Astrocyte (in vitro differentiated cells and primary cell): ENCODE measurements around the gene SBNO2. TPM values are rescaled to one million over a fixed set of nuclear protein-coding genes. Genes with fewer than 3 reads are reported as not detected.

Experiments
- DNase-seq: peaks from one replicate; pipeline ENCODE4 v3.0.0-alpha.2; 2010; ENCODE audit warnings: low read depth
- FAIRE-seq: peaks from 2 replicates; lab custom pipeline; 2011; peaks lifted over from hg19 to GRCh38; lab: Jason Lieb, UNC
- H2AFZ ChIP-seq: 2 replicates; pipeline ENCODE4 v1.6.0; 2012; ENCODE audit warnings: low read depth, low read length, inconsistent platforms
- H3K27ac ChIP-seq: 2 replicates; pipeline ENCODE4 v1.5.1; 2011; ENCODE audit warnings: low read depth, low read length, inconsistent platforms
- H3K27me3 ChIP-seq: 2 replicates; pipeline ENCODE4 v1.6.0; 2011; ENCODE audit warnings: low read length, inconsistent platforms; ENCODE audit not compliant: insufficient read depth
- H3K36me3 ChIP-seq: 2 replicates; pipeline ENCODE4 v1.5.1; 2011; ENCODE audit warnings: low read length, inconsistent platforms; ENCODE audit not compliant: insufficient read depth
- H3K4me1 ChIP-seq: 2 replicates; pipeline ENCODE4 v1.5.1; 2011; ENCODE audit warnings: low read length, inconsistent platforms; ENCODE audit not compliant: insufficient read depth
- H3K4me2 ChIP-seq: 2 replicates; pipeline ENCODE4 v1.6.0; 2012; ENCODE audit warnings: low read length, inconsistent platforms
- H3K4me3 ChIP-seq: 2 replicates; pipeline ENCODE4 v1.5.1; 2011; ENCODE audit warnings: low read depth, mild to moderate bottlenecking, low read length, inconsistent platforms; ENCODE audit not compliant: insufficient read depth
- H3K79me2 ChIP-seq: 2 replicates; pipeline ENCODE4 v1.6.0; 2012; ENCODE audit warnings: mild to moderate bottlenecking, low read length, inconsistent platforms; ENCODE audit not compliant: insufficient read depth
- H3K9ac ChIP-seq: 2 replicates; pipeline ENCODE4 v1.6.0; 2012; ENCODE audit warnings: mild to moderate bottlenecking, low read length, inconsistent platforms
- H3K9me3 ChIP-seq: 2 replicates; pipeline ENCODE4 v1.5.1; 2012; ENCODE audit warnings: low read depth, mild to moderate bottlenecking, low read length, inconsistent platforms; ENCODE audit not compliant: insufficient read depth
- H4K20me1 ChIP-seq: 2 replicates; pipeline ENCODE4 v1.6.0; 2012; ENCODE audit warnings: low read length, inconsistent platforms; ENCODE audit not compliant: insufficient read depth
- H3K27ac Mint-ChIP-seq: one replicate; pipeline ENCODE4 v1.8.0; 2021; ENCODE audit warnings: mild to moderate bottlenecking, mixed read lengths; ENCODE audit not compliant: unreplicated experiment
- H3K27me3 Mint-ChIP-seq: one replicate; pipeline ENCODE4 v1.8.0; 2021; ENCODE audit warnings: low read depth, mixed read lengths; ENCODE audit not compliant: unreplicated experiment
- H3K36me3 Mint-ChIP-seq: one replicate; pipeline ENCODE4 v1.8.0; 2021; ENCODE audit warnings: low read depth, mixed read lengths; ENCODE audit not compliant: unreplicated experiment
- H3K4me1 Mint-ChIP-seq: one replicate; pipeline ENCODE4 v1.8.0; 2021; ENCODE audit warnings: low read depth, mixed read lengths; ENCODE audit not compliant: unreplicated experiment
- H3K4me3 Mint-ChIP-seq: one replicate; pipeline ENCODE4 v1.8.0; 2021; ENCODE audit warnings: mild to moderate bottlenecking, moderate library complexity, mixed read lengths; ENCODE audit not compliant: unreplicated experiment
- H3K9me3 Mint-ChIP-seq: one replicate; pipeline ENCODE4 v1.8.0; 2021; ENCODE audit warnings: mild to moderate bottlenecking, mixed read lengths; ENCODE audit not compliant: unreplicated experiment
- EZH2 ChIP-seq: IDR thresholded peaks from 2 replicates; pipeline ENCODE4 v1.6.1; 2012; ENCODE audit warnings: mild to moderate bottlenecking, low read length, inconsistent platforms; ENCODE audit not compliant: insufficient read depth
- total RNA-seq: library from RNA; stranded (reverse); gene quantifications from 2 replicates; pipeline ENCODE4 v1.2.1, GENCODE V29; 2021
- TF ChIP-seq, protein P1 (sequence below): IDR thresholded peaks from 2 replicates; pipeline ENCODE4 v1.5.1; 2011; ENCODE audit warnings: low read depth, mild to moderate bottlenecking, inconsistent platforms, low read length, moderate library complexity; ENCODE audit not compliant: insufficient read depth

The SBNO2 gene
- total RNA-seq, 1 donor from 2014 or later = 39.3 TPM

- TF ChIP-seq, protein P1, sequence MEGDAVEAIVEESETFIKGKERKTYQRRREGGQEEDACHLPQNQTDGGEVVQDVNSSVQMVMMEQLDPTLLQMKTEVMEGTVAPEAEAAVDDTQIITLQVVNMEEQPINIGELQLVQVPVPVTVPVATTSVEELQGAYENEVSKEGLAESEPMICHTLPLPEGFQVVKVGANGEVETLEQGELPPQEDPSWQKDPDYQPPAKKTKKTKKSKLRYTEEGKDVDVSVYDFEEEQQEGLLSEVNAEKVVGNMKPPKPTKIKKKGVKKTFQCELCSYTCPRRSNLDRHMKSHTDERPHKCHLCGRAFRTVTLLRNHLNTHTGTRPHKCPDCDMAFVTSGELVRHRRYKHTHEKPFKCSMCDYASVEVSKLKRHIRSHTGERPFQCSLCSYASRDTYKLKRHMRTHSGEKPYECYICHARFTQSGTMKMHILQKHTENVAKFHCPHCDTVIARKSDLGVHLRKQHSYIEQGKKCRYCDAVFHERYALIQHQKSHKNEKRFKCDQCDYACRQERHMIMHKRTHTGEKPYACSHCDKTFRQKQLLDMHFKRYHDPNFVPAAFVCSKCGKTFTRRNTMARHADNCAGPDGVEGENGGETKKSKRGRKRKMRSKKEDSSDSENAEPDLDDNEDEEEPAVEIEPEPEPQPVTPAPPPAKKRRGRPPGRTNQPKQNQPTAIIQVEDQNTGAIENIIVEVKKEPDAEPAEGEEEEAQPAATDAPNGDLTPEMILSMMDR = no peak
- no peak for TF ChIP-seq EZH2
- no peak overlapping the region for H3K4me3 ChIP-seq
- peaks cover 4% of the 10 kb centered on the region for H3K36me3 ChIP-seq
- no peak overlapping the region for H3K4me2 ChIP-seq
- peaks cover 75% of the 10 kb centered on the region for H4K20me1 ChIP-seq
- peaks cover 7% of the 10 kb centered on the region for H3K36me3 Mint-ChIP-seq
- no peak overlapping the region for H3K9ac ChIP-seq
- H3K4me3 Mint-ChIP-seq = no peak overlapping the region
- FAIRE-seq (no peak), DNase-seq (no peak)
- no peaks in the 10 kb centered on the region for H3K27me3 Mint-ChIP-seq
- H3K4me1 Mint-ChIP-seq = peaks cover 7% of the 10 kb centered on the region
- no peak overlapping the region for H3K27ac Mint-ChIP-seq
- no peaks in the 10 kb centered on the region for H3K9me3 ChIP-seq
- H3K4me1 ChIP-seq = peaks cover 8% of the 10 kb centered on the region
- no peak overlapping the region for H2AFZ ChIP-seq
- no peak overlapping the region for H3K27ac ChIP-seq
- H3K27me3 ChIP-seq = no peaks in the 10 kb centered on the region
- H3K9me3 Mint-ChIP-seq = no peaks in the 10 kb centered on the region
- peaks cover 76% of the 10 kb centered on the region for H3K79me2 ChIP-seq
Measured at GRCh38 chr19:1163934-1164683, 10.0 kb downstream of the SBNO2 start.

DNA sequence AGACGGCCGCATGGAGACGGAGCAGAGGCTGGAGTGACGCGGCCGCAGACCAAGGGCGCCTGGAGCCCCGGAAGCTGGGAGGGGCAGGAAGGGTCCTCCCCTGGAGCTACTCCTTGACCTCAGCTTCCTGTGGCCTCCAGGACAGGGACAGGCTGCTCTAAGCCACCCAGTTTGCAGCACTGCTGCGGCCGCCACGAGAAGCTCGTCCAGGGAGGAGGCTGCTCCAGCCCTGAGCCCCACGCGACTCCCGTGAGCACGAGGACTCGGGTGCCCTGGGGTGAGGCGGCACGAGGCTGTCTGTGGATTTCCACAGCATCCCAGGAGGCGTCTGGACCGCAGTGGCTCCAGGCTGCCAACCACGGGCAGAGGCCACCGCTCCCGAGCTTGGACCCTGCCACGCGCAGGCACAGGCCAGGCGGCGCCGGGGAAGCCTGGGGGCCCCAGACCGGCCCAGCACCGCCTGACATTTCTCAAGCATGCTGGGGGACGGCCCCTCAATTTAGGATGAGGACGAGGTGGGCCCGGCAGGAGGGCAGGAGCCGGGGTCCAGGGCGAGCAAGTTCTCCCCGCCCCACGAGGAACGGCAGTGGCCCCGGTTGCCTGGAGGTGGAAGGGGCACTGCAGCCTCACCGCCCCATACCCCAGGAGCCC, 10.7 kb downstream of the SBNO2 start:
- no peak for FAIRE-seq
- H3K27ac Mint-ChIP-seq = no peak overlapping the region
- DNase-seq = no peak

More for the DNA sequence above, 10.7 kb downstream of the SBNO2 start:
- peaks cover 73% of the 10 kb centered on the region for H4K20me1 ChIP-seq
- peaks cover under 1% of the 10 kb centered on the region for H3K4me1 ChIP-seq
- H3K4me3 ChIP-seq = no peak overlapping the region
- H3K27ac ChIP-seq = no peak overlapping the region
- Mint-ChIP-seq H3K9me3 (no peaks in the 10 kb centered on the region), H3K4me1 (peaks cover 4% of the 10 kb centered on the region), H3K4me3 (no peak overlapping the region), H3K36me3 (peaks cover 5% of the 10 kb centered on the region), H3K27me3 (no peaks in the 10 kb centered on the region)
- peaks cover 76% of the 10 kb centered on the region for H3K79me2 ChIP-seq
- H2AFZ ChIP-seq = no peak overlapping the region
- no peaks in the 10 kb centered on the region for H3K9me3 ChIP-seq
- H3K36me3 ChIP-seq = peaks cover 4% of the 10 kb centered on the region
- H3K27me3 ChIP-seq = no peaks in the 10 kb centered on the region
- TF ChIP-seq, protein P1 = no peak
- TF ChIP-seq EZH2 = no peak
- H3K9ac ChIP-seq = no peak overlapping the region
- no peak overlapping the region for H3K4me2 ChIP-seq
